Endodermal cell (in vitro differentiated cells): ENCODE measurements around the gene ZSCAN16. TPM values are rescaled to one million over a fixed set of nuclear protein-coding genes. Genes with fewer than 3 reads are reported as not detected.

Source experiments
- DNase-seq: peaks from one replicate; pipeline ENCODE4 v3.0.0-alpha.2; 2017
- H3K27ac ChIP-seq: 2 replicates; pipeline ENCODE4 v1.5.1; 2013; ENCODE audit warnings: mild to moderate bottlenecking, low read depth, low read length, moderate library complexity
- H3K27me3 ChIP-seq: 2 replicates; pipeline ENCODE4 v1.6.1; 2013; ENCODE audit warnings: mild to moderate bottlenecking, low read length, moderate library complexity; ENCODE audit not compliant: insufficient read depth, control insufficient read depth, poor library complexity, severe bottlenecking
- H3K36me3 ChIP-seq: 2 replicates; pipeline ENCODE4 v1.7.0; 2013; ENCODE audit warnings: mild to moderate bottlenecking, low read length, moderate library complexity; ENCODE audit not compliant: control insufficient read depth, insufficient read depth
- H3K4me1 ChIP-seq: one replicate; pipeline ENCODE4 v1.7.0; 2013; ENCODE audit warnings: low read length; ENCODE audit not compliant: control insufficient read depth, insufficient read depth
- H3K4me3 ChIP-seq: 2 replicates; pipeline ENCODE4 v1.5.1; 2013; ENCODE audit warnings: mild to moderate bottlenecking, low read length, moderate library complexity
- H3K9ac ChIP-seq: 2 replicates; pipeline ENCODE4 v1.6.1; 2013; ENCODE audit warnings: mild to moderate bottlenecking, low read length, moderate library complexity; ENCODE audit not compliant: poor library complexity, severe bottlenecking; ENCODE audit errors: extremely low read depth
- H3K9me3 ChIP-seq: 2 replicates; pipeline ENCODE4 v1.6.1; 2013; ENCODE audit warnings: mild to moderate bottlenecking, low read length, moderate library complexity; ENCODE audit not compliant: control insufficient read depth
- H3K27ac Mint-ChIP-seq: 2 replicates; pipeline ENCODE4 v1.8.0; 2020; ENCODE audit warnings: mixed read lengths
- H3K27me3 Mint-ChIP-seq: 2 replicates; pipeline ENCODE4 v1.8.0; 2021; ENCODE audit warnings: mild to moderate bottlenecking, mixed read lengths; ENCODE audit not compliant: insufficient read depth
- H3K36me3 Mint-ChIP-seq: 2 replicates; pipeline ENCODE4 v1.8.0; 2020; ENCODE audit warnings: low read depth, mixed read lengths
- H3K4me1 Mint-ChIP-seq: 2 replicates; pipeline ENCODE4 v1.8.0; 2020; ENCODE audit warnings: mixed read lengths
- H3K4me3 Mint-ChIP-seq: 2 replicates; pipeline ENCODE4 v1.8.0; 2020; ENCODE audit warnings: mild to moderate bottlenecking, moderate library complexity, mixed read lengths
- H3K9me3 Mint-ChIP-seq: 2 replicates; pipeline ENCODE4 v1.8.0; 2020; ENCODE audit warnings: mild to moderate bottlenecking, mixed read lengths
- CTCF ChIP-seq: fragments of 200-600 bp; sonication (generic); conservative IDR thresholded peaks from 2 replicates; pipeline ENCODE4 v1.5.0; 2021; ENCODE audit warnings: antibody characterized with exemption, mild to moderate bottlenecking
- WGBS, 2 experiments: methylation state at CpG; one replicate each; pipeline versions ENCODE4 v1.1.5 to v1.1.7; 2013; ENCODE audit warnings: missing lambda C conversion rate in 2 of 2, mixed read lengths in 1 of 2; ENCODE audit not compliant: insufficient coverage in 1 of 2, insufficient read length in 1 of 2; 5-methylcytosine and 5-hydroxymethylcytosine counted together
- total RNA-seq, 2 donors: library from RNA; stranded (reverse); fragmentation: NEBNext Ultra II Directional in 1 of 2; extraction: Animal tissue kit (Norgen Biotek cat#: 25700) in 1 of 2; gene quantifications; 2 replicates in 1 of 2; 3 replicates in 1 of 2; pipeline ENCODE4 v1.2.1, GENCODE V29; 2021

ZSCAN16 gene
- total RNA-seq, 2 donors from 2014 or later: 6.0 to 7.4 TPM

- Mint-ChIP-seq H3K27ac (peak overlapping the region; percentile 92), H3K27me3 (peaks cover 25% of the 10 kb centered on the region), H3K4me3 (peak overlapping the region; percentile 95), H3K36me3 (peaks cover 34% of the 10 kb centered on the region), H3K4me1 (peaks cover 11% of the 10 kb centered on the region), H3K9me3 (no peaks in the 10 kb centered on the region)
- peaks cover 28% of the 10 kb centered on the region for H3K36me3 ChIP-seq
- no peaks in the 10 kb centered on the region for H3K4me1 ChIP-seq
- no peak overlapping the region for H3K27ac ChIP-seq
- peak overlapping the region; percentile 83 for H3K9ac ChIP-seq
- H3K4me3 ChIP-seq: peak overlapping the region; percentile 97
- peaks cover 14% of the 10 kb centered on the region for H3K27me3 ChIP-seq
- no peak for TF ChIP-seq CTCF
- 34% methylated on average over 4 of the region's 4 CpGs; no CpG with 5 or more reads in 1 of the 2 experiments for WGBS, 2 experiments
- no peak for DNase-seq
- no peaks in the 10 kb centered on the region for H3K9me3 ChIP-seq
These were observed 18.0 kb downstream of the ZSCAN16 start for GRCh38 chr6:28142446-28142845.

GRCh38 chr6:28145231-28145630 is 20.8 kb downstream of the ZSCAN16 start:
- Mint-ChIP-seq H3K9me3 (peaks cover 3% of the 10 kb centered on the region), H3K27me3 (peaks cover 12% of the 10 kb centered on the region)

GRCh38 chr6:28152531-28152930 is 28.1 kb downstream of the ZSCAN16 start:
- Histone ChIP-seq H3K36me3 (peaks cover 98% of the 10 kb centered on the region), H3K27me3 (no peaks in the 10 kb centered on the region), H3K4me3 (no peak overlapping the region), H3K4me1 (no peaks in the 10 kb centered on the region), H3K27ac (no peak overlapping the region), H3K9me3 (peaks cover 24% of the 10 kb centered on the region), H3K9ac (no peak overlapping the region)
- Mint-ChIP-seq H3K27me3 (no peaks in the 10 kb centered on the region), H3K27ac (no peak overlapping the region), H3K4me1 (no peaks in the 10 kb centered on the region), H3K36me3 (peaks cover 98% of the 10 kb centered on the region), H3K4me3 (no peak overlapping the region), H3K9me3 (peaks cover 59% of the 10 kb centered on the region)
- no peak for TF ChIP-seq CTCF
- 82 to 100% methylated on average over 2 of the region's 2 CpGs for WGBS, 2 experiments
- DNase-seq: no peak

More at GRCh38 chr6:28145231-28145630, 20.8 kb downstream of the ZSCAN16 start:
- Histone ChIP-seq H3K9ac (no peak overlapping the region), H3K4me1 (no peaks in the 10 kb centered on the region), H3K27me3 (peaks cover 8% of the 10 kb centered on the region), H3K9me3 (no peaks in the 10 kb centered on the region), H3K36me3 (peaks cover 54% of the 10 kb centered on the region), H3K27ac (no peak overlapping the region), H3K4me3 (no peak overlapping the region)
- WGBS, 2 experiments: 87 to 93% methylated on average over 1 of the region's 1 CpG
- Mint-ChIP-seq H3K4me3 (no peak overlapping the region), H3K27ac (no peak overlapping the region), H3K36me3 (peaks cover 60% of the 10 kb centered on the region), H3K4me1 (peaks cover 5% of the 10 kb centered on the region)
- no peak for DNase-seq
- no peak for TF ChIP-seq CTCF
